UCSD-AML1 (cell line): ENCODE data around the gene GRHL3.
"Not testable (repeated sequence)": the region's sequence is repeated elsewhere in the genome, so short reads cannot be mapped to it uniquely, and the experiment has no call there.

Experiments used
- DNase-seq: peaks from one replicate; lab custom pipeline; 2025; ENCODE audit not compliant: unreplicated experiment; lab: John Stamatoyannopoulos, UW

GRHL3 gene

GRCh38 chr1:24319312-24319863 is at the start of gene GRHL3:
Gene GRHL3, plus strand, starts transcription at chr1:24319357. Its CDS starts 195 bp downstream, at chr1:24319552.
- no peak for DNase-seq

- DNase-seq: not testable (repeated sequence)
Observed at GRCh38 chr1:24274203-24275103, 44.7 kb upstream of the GRHL3 start.

- DNase-seq: no peak
Observed at GRCh38 chr1:24275104-24275410, 44.1 kb upstream of the GRHL3 start.

GRCh38 chr1:24275510-24275909 is 43.6 kb upstream of the GRHL3 start:
- DNase-seq: no peak

GRCh38 chr1:24276791-24277190 is 42.4 kb upstream of the GRHL3 start:
- no peak for DNase-seq

- no peak for DNase-seq
Observed at GRCh38 chr1:24277420-24278169, 41.6 kb upstream of the GRHL3 start.

- no peak for DNase-seq
Observed at GRCh38 chr1:24278726-24279125, 40.4 kb upstream of the GRHL3 start.

- DNase-seq: no peak
Observed at GRCh38 chr1:24279590-24280232, 39.4 kb upstream of the GRHL3 start.

- no peak for DNase-seq
Observed at GRCh38 chr1:24281591-24281990, 37.6 kb upstream of the GRHL3 start.

GRCh38 chr1:24282491-24282890 is 36.7 kb upstream of the GRHL3 start:
- no peak for DNase-seq

GRCh38 chr1:24283326-24284155 is 35.6 kb upstream of the GRHL3 start:
- no peak for DNase-seq

GRCh38 chr1:24284156-24284471 is 35.0 kb upstream of the GRHL3 start:
- DNase-seq: no peak

GRCh38 chr1:24285231-24285630 is 33.9 kb upstream of the GRHL3 start:
- no peak for DNase-seq

- DNase-seq: no peak
Observed at GRCh38 chr1:24286246-24287010, 32.7 kb upstream of the GRHL3 start.

- not testable (repeated sequence) for DNase-seq
Observed at GRCh38 chr1:24287779-24288178, 31.4 kb upstream of the GRHL3 start.

- no peak for DNase-seq
Observed at GRCh38 chr1:24288479-24288878, 30.7 kb upstream of the GRHL3 start.

GRCh38 chr1:24289937-24290595 is 29.1 kb upstream of the GRHL3 start:
- DNase-seq: no peak

GRCh38 chr1:24290933-24291487 is 28.1 kb upstream of the GRHL3 start:
- no peak for DNase-seq

- DNase-seq: no peak
Observed at GRCh38 chr1:24292103-24292502, 27.1 kb upstream of the GRHL3 start.
